SU-DHL-6 (cell line): Measurements from ENCODE around the gene NPR3.

ENCODE experiments used
- H2AFZ ChIP-seq: fragments of 200-600 bp; sonication (generic); 2 replicates; pipeline ENCODE4 v1.6.1; 2014; ENCODE audit warnings: low read depth, mild to moderate bottlenecking, moderate library complexity, mixed read lengths, antibody characterized with exemption, low read length; ENCODE audit not compliant: severe bottlenecking
- H3F3A ChIP-seq: fragments of 200-600 bp; shearing (Covaris generic); 2 replicates; pipeline ENCODE4 v1.6.0; 2016; ENCODE audit warnings: antibody characterized with exemption, mild to moderate bottlenecking; ENCODE audit not compliant: insufficient read depth
- H3K27ac ChIP-seq: fragments of 200-600 bp; sonication (generic); 2 replicates; pipeline ENCODE4 v1.5.1; 2016; ENCODE audit warnings: low read depth, mild to moderate bottlenecking, low read length, moderate library complexity, mixed read lengths
- H3K27me3 ChIP-seq: fragments of 200-600 bp; sonication (generic), shearing (Covaris generic); 2 replicates; pipeline ENCODE4 v1.6.0; 2014; ENCODE audit warnings: mild to moderate bottlenecking, low read length
- H3K36me3 ChIP-seq: fragments of 200-600 bp; sonication (generic); 2 replicates; pipeline ENCODE4 v1.6.1; 2014; ENCODE audit warnings: mild to moderate bottlenecking, low read length, mixed read lengths
- H3K4me2 ChIP-seq: fragments of 300-600, 200-600 bp; shearing (Covaris generic), sonication (generic); 2 replicates; pipeline ENCODE4 v1.6.0; 2014; ENCODE audit warnings: low read length, low read depth, mild to moderate bottlenecking; ENCODE audit not compliant: poor library complexity, severe bottlenecking
- H3K4me3 ChIP-seq: fragments of 200-600 bp; sonication (generic); 2 replicates; pipeline ENCODE4 v1.5.1; 2014; ENCODE audit warnings: antibody characterized with exemption, low read length, mild to moderate bottlenecking, mixed read lengths; ENCODE audit not compliant: insufficient read depth, poor library complexity, severe bottlenecking
- H3K79me2 ChIP-seq: fragments of 200-600 bp; sonication (generic); 2 replicates; pipeline ENCODE4 v1.6.1; 2014; ENCODE audit warnings: mild to moderate bottlenecking, low read length, moderate library complexity; ENCODE audit not compliant: insufficient read depth
- H3K9ac ChIP-seq: fragments of 200-600 bp; sonication (generic); 2 replicates; pipeline ENCODE4 v1.7.0; 2014; ENCODE audit warnings: mild to moderate bottlenecking, low read length
- H3K9me2 ChIP-seq: fragments of 200-600 bp; sonication (generic); replicated peaks from 2 replicates; pipeline ENCODE4 v1.6.1; 2014; ENCODE audit warnings: low read length; ENCODE audit not compliant: insufficient read depth
- H3K9me3 ChIP-seq: fragments of 200-600 bp; sonication (generic); 2 replicates; pipeline ENCODE4 v1.6.1; 2014; ENCODE audit warnings: low read length, mixed read lengths; ENCODE audit not compliant: insufficient read depth
- H4K20me1 ChIP-seq: fragments of 200-600 bp; sonication (generic); 2 replicates; pipeline ENCODE4 v1.6.1; 2014; ENCODE audit warnings: low read depth, mild to moderate bottlenecking, antibody characterized with exemption, low read length, moderate library complexity, mixed read lengths
- EZH2phosphoT487 ChIP-seq: fragments of 200-600 bp; sonication (generic), shearing (Covaris generic); conservative IDR thresholded peaks from 2 replicates; pipeline ENCODE4 v1.6.1; 2018; ENCODE audit warnings: mild to moderate bottlenecking, antibody characterized with exemption, low read length, moderate library complexity, mixed read lengths
- TF ChIP-seq, protein P1 (sequence below): fragments of 200-600 bp; sonication (generic); IDR thresholded peaks from one replicate; pipeline ENCODE4 v1.5.1; 2017; ENCODE audit warnings: antibody characterized with exemption, mild to moderate bottlenecking, low read length, moderate library complexity; ENCODE audit not compliant: insufficient read depth, poor library complexity, severe bottlenecking

The NPR3 gene

DNA sequence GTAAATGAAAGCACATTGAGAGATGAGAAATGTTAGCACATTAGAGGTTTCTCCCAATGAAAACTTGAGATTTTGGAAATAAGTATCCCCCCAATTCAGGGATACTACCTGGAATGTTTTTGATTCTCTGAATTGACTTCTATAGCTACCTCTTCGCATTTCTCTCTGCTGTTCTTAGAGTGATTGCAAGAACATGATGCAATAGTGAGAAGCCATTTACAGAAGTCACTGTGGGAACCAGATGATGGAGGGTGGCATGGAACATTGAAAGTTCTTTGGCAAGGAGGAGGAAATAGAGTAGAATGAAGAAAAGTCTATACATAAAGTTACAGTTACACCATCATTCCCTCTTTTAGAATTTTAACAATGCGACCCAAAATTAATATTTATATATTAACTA is 9.2 kb downstream of the NPR3 start:
- Histone ChIP-seq H3K9me3 (no peaks in the 10 kb centered on the region), H3K27me3 (no peaks in the 10 kb centered on the region), H3K9ac (no peak overlapping the region), H2AFZ (no peak overlapping the region), H3K36me3 (no peaks in the 10 kb centered on the region), H3K4me2 (no peak overlapping the region), H3F3A (no peaks in the 10 kb centered on the region), H3K27ac (no peak overlapping the region), H4K20me1 (no peaks in the 10 kb centered on the region), H3K4me3 (no peak overlapping the region), H3K79me2 (no peaks in the 10 kb centered on the region), H3K9me2 (no peaks in the 10 kb centered on the region)
- TF ChIP-seq, protein P1, sequence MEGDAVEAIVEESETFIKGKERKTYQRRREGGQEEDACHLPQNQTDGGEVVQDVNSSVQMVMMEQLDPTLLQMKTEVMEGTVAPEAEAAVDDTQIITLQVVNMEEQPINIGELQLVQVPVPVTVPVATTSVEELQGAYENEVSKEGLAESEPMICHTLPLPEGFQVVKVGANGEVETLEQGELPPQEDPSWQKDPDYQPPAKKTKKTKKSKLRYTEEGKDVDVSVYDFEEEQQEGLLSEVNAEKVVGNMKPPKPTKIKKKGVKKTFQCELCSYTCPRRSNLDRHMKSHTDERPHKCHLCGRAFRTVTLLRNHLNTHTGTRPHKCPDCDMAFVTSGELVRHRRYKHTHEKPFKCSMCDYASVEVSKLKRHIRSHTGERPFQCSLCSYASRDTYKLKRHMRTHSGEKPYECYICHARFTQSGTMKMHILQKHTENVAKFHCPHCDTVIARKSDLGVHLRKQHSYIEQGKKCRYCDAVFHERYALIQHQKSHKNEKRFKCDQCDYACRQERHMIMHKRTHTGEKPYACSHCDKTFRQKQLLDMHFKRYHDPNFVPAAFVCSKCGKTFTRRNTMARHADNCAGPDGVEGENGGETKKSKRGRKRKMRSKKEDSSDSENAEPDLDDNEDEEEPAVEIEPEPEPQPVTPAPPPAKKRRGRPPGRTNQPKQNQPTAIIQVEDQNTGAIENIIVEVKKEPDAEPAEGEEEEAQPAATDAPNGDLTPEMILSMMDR = no peak
- TF ChIP-seq EZH2phosphoT487 = no peak

DNA sequence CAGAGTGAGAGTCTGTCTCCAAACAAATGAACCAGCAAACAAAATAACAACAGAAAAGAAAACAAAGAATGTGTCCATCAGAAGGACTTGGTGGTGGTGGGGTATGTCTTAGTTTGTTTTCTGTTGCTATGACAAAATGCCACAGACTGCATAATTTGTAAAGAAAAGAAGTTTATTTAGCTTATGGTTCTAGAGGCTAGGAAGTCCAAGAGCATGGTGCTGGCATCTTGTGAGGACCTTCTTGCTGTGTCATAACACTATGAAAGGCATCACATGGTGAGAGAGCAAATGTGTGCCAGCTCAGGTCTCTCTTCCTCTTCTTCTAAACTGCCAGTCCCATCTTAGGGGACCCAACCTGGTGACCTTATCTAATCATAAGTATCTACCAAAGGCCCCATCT is 10.5 kb downstream of the NPR3 start:
- Histone ChIP-seq H3K36me3 (no peaks in the 10 kb centered on the region), H4K20me1 (no peaks in the 10 kb centered on the region), H3F3A (no peaks in the 10 kb centered on the region), H3K79me2 (no peaks in the 10 kb centered on the region), H3K9ac (no peak overlapping the region), H3K9me2 (no peaks in the 10 kb centered on the region), H3K4me2 (no peak overlapping the region), H3K27ac (no peak overlapping the region), H3K9me3 (no peaks in the 10 kb centered on the region), H2AFZ (no peak overlapping the region), H3K27me3 (no peaks in the 10 kb centered on the region), H3K4me3 (no peak overlapping the region)
- TF ChIP-seq EZH2phosphoT487 = no peak
- TF ChIP-seq, protein P1 = no peak

DNA sequence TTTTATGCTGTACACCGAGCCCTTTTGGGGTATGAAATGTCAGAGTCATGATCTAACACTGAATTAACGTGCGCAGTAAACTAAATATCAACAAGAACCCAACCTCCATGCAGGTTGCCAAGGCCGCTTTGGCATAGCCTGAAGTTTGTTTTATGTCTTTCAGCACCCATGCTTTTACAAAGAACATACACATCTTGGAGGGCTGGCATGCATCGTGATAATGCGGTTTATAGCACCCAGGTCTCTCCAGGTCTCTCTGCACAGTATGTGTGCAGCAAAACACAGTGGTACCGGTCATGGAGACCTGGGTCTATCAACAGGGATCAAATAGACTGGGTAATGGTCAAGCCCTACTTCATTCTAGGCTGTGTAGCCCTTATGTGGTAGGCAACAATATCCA is 11.8 kb downstream of the NPR3 start:
- H3K79me2 ChIP-seq = no peaks in the 10 kb centered on the region

More for the DNA sequence above, 11.8 kb downstream of the NPR3 start:
- Histone ChIP-seq H3K4me3 (no peak overlapping the region), H3K27ac (no peak overlapping the region), H3K36me3 (no peaks in the 10 kb centered on the region), H3K9ac (no peak overlapping the region), H4K20me1 (no peaks in the 10 kb centered on the region), H3K4me2 (no peak overlapping the region), H3K27me3 (no peaks in the 10 kb centered on the region), H3K9me3 (no peaks in the 10 kb centered on the region), H2AFZ (no peak overlapping the region), H3F3A (no peaks in the 10 kb centered on the region), H3K9me2 (no peaks in the 10 kb centered on the region)
- TF ChIP-seq EZH2phosphoT487 = no peak
- TF ChIP-seq, protein P1 = no peak
